ENCODE measurements around the gene EIF2S3.

EIF2S3 gene

GRCh38 chrX:24125028-24125612 is 70.4 kb downstream of the EIF2S3 start:
- no peak overlapping the region for H3K4me3 ChIP-seq (ENCODE audit: extremely low read depth, insufficient read depth, low read length, poor library complexity, severe bottlenecking)
- 73 to 94% methylated on average over 5 of the region's 8 CpGs for WGBS, 2 experiments (ENCODE audit: insufficient coverage in 2 of 2)
- no peaks in the 10 kb centered on the region for H3K9me3 ChIP-seq (ENCODE audit: control insufficient read depth, low read length)
- H3K4me1 ChIP-seq (ENCODE audit: control insufficient read depth, insufficient read depth, low read length, poor library complexity, severe bottlenecking) = no peaks in the 10 kb centered on the region
- no peak overlapping the region for H3K27ac ChIP-seq (ENCODE audit: low read depth, low read length, severe bottlenecking)
- no peaks in the 10 kb centered on the region for H3K36me3 ChIP-seq (ENCODE audit: control insufficient read depth, insufficient read depth, low read length)

Data from mesodermal cell (in vitro differentiated cells).